Pancreas (tissue), 10 donors: ENCODE measurements around the gene HIPK2. TPM values are rescaled to one million over a fixed set of nuclear protein-coding genes. Genes with fewer than 3 reads are reported as not detected.

Source experiments
- ATAC-seq, 4 donors: fragments of 200-7000 bp; cut with Tn5 transposase; one replicate each; pipeline versions ENCODE4 v1.8.0 to v1.9.1; 2020; ENCODE audit warnings: mild to moderate bottlenecking in 4 of 4, moderate library complexity in 4 of 4
- DNase-seq, 6 donors: peaks; one replicate each; pipeline ENCODE4 v3.0.0-alpha.2; 2020
- FAIRE-seq: peaks from 2 replicates; lab custom pipeline; 2012; peaks lifted over from hg19 to GRCh38; lab: Jason Lieb, UNC
- H3K27ac ChIP-seq, 4 donors: fragments of 200-600 bp; sonication (generic); 1 replicate in 3 of 4; 2 replicates in 1 of 4; pipeline versions ENCODE4 v1.5.0 to v1.8.0; 2020
- H3K27me3 ChIP-seq, 4 donors: fragments of 200-600 bp; one replicate each; pipeline ENCODE4 v1.8.0; 2021
- H3K36me3 ChIP-seq, 3 donors: fragments of 200-600 bp; sonication (generic) in 1 of 3; one replicate each; pipeline versions ENCODE4 v1.5.0 to v1.8.0; 2020 to 2021
- H3K4me1 ChIP-seq, 3 donors: fragments of 200-600 bp; one replicate each; pipeline ENCODE4 v1.8.0; 2021
- H3K4me3 ChIP-seq, 4 donors: fragments of 200-600 bp; sonication (generic) in 2 of 4; one replicate each; pipeline versions ENCODE4 v1.5.0 to v1.8.0; 2020 to 2021
- H3K9me3 ChIP-seq, 4 donors: fragments of 200-600 bp; one replicate each; pipeline ENCODE4 v1.8.0; 2021
- CTCF ChIP-seq, 4 donors: fragments of 200-600 bp; sonication (generic) in 3 of 4; IDR thresholded peaks; one replicate each; pipeline versions ENCODE4 v1.5.0 to v1.8.0; 2021; ENCODE audit warnings: antibody characterized with exemption in 4 of 4
- WGBS, 2 donors: extraction: QIAGEN DNeasy Blood & Tissue Kit; methylation state at CpG; one replicate each; pipeline ENCODE4 v1.1.7; 2013; 5-methylcytosine and 5-hydroxymethylcytosine counted together
- intact Hi-C, 3 donors: fragments of 100-400 bp; cut with DNase I; formaldehyde crosslinking; loops; one replicate each; pipeline versions ENCODE4 v1.11.1 to v1.14.2; 2022
- polyA plus RNA-seq, 2 donors: library from polyadenylated mRNA; stranded (reverse); fragments of 200-250 nt; gene quantifications; one replicate each; pipeline ENCODE4 v1.2.3, GENCODE V29; 2013
- total RNA-seq, 6 donors: library from RNA; stranded (reverse); fragmentation: NEBNext Ultra II Directional in 4 of 6; extraction: Animal tissue kit (Norgen Biotek cat#: 25700) in 4 of 6; gene quantifications; one replicate each; pipeline versions ENCODE4 v1.2.1 to v1.2.4, GENCODE V29; 2021 to 2023
- donor health status: healthy with polysubstance abuse.
- donor health status: DM: no; HTN: no; CAD: no; lungs with moderate emphysema.
- donor health status: DM: no; HTN: no; CAD: no.
- donor health status: control.
- donor health status: control.
- donor health status: Bipolar disorder and iron deficiency.
- donor health status: DM: yes; HTN: yes; CAD: no.
- donor health status: DM: no; HTN: no; CAD: no.
- donor health status: DM: no; HTN: no; CAD: no.
- donor health status: DM: yes; HTN: yes; CAD: no.

Gene HIPK2
- total and polyA plus RNA-seq, 8 donors = 6.7 to 49.0 (median 24.7) TPM

DNA sequence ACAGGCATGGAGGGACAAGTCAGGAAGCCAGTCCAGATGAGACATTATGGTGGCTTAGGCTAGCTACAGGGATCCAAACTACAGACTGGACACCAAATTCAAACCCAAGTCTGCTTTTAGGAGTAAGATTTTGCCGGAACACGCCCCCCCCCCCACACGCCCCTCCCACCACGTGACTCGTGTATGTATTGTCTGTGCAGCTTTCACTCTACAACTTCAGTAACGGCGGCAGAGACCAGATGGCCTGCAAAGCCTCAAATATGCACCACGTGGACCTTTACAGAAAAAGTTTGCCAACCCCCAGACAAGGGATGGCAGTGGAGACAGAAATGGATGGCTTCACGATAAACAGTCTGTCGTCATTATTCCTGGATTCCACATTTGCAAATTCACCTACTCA, 14.5 kb downstream of the HIPK2 start:
- H3K36me3 ChIP-seq = no peaks in the 10 kb centered on the region
- H3K9me3 ChIP-seq = no peaks in the 10 kb centered on the region
- WGBS, 2 donors = 83 to 91% methylated on average over 10 of the region's 10 CpGs
- no peak overlapping the region for H3K27ac ChIP-seq
- intact Hi-C loops = loop anchor here in 1 of 3 donors (10.0 kb wide), 1 partner anchor 119 kb away; no protein-coding TSS in a partner anchor
- no peak overlapping the region for H3K4me3 ChIP-seq
- DNase-seq = no peak
- TF ChIP-seq CTCF (IDR thresholded peaks at IDR 0.05) = no peak
- ATAC-seq = no peak
- H3K27me3 ChIP-seq = no peaks in the 10 kb centered on the region
- FAIRE-seq = no peak
- peaks cover 0 to 11% (median 2%) of the 10 kb centered on the region in 3 donors for H3K4me1 ChIP-seq

GRCh38 chr7:139762886-139763285, 14.9 kb downstream of the HIPK2 start:
- H3K4me1 ChIP-seq = peaks cover 0 to 11% (median 3%) of the 10 kb centered on the region in 3 donors
- no peaks in the 10 kb centered on the region for H3K9me3 ChIP-seq
- ATAC-seq = peak in 3 of 4 donors; percentile 21 to 64 (median 60)
- DNase-seq = no peak
- no peak for FAIRE-seq
- H3K27me3 ChIP-seq = no peaks in the 10 kb centered on the region
- no peak overlapping the region for H3K4me3 ChIP-seq
- no peak overlapping the region for H3K27ac ChIP-seq
- intact Hi-C loops = loop anchor here in 1 of 3 donors (10.0 kb wide), 1 partner anchor 118 kb away; no protein-coding TSS in a partner anchor
- 80 to 89% methylated on average over 2 of the region's 2 CpGs for WGBS, 2 donors
- TF ChIP-seq CTCF (IDR thresholded peaks at IDR 0.05) = no peak
- H3K36me3 ChIP-seq = no peaks in the 10 kb centered on the region

DNA sequence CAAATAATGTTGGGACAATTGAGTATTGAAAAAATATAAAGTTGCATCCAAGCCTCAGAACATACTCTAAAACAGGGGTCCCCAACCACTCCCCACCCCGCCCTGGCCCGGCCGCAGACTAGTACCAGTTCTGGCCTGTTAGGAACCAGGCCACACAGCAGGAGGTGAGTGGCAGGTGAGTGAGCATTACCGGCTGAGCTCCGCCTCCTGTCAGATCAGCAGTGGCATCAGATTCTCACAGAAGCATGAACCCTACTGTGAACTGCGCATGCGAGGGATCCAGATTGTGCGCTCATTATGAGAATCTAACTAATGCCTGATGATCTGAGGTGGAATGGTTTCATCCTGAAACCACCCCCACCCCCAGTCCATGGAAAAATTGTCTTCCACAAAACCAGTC, 19.4 kb downstream of the HIPK2 start:
- Histone ChIP-seq H3K9me3 (no peaks in the 10 kb centered on the region), H3K4me3 (no peak overlapping the region), H3K27me3 (no peaks in the 10 kb centered on the region), H3K4me1 (peaks cover 0 to 13% (median 13%) of the 10 kb centered on the region in 3 donors), H3K36me3 (no peaks in the 10 kb centered on the region), H3K27ac (no peak overlapping the region)
- intact Hi-C loops = no loop called here
- TF ChIP-seq CTCF (IDR thresholded peaks at IDR 0.05) = no peak
- ATAC-seq = peak; percentile 21 to 38 (median 36)
- DNase-seq = no peak
- 52 to 69% methylated on average over 8 of the region's 8 CpGs for whole genome bisulfite sequencing, 2 donors
- FAIRE-seq = no peak

DNA sequence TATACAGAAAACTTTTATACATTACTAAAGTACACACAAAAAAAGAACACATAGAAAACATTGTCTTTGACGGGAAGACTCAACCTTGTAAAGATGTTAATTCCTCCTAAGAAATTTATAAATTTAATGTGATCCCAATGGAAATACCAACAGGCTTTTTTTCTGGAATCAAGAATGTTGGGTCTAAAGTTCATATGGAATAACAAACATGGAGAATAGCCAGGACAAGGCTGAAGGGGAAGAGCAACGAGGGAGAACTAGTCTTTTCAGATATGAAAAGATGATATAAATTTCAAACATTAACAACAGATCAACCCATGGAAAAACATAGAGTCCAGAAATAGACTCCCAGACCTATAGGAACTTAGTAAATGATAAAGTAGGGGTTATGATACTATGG, 19.8 kb downstream of the HIPK2 start:
- 26 to 29% methylated on average over 2 of the region's 2 CpGs for WGBS, 2 donors
- TF ChIP-seq CTCF (IDR thresholded peaks at IDR 0.05) = no peak

GRCh38 chr7:139753693-139754111, 24.1 kb downstream of the HIPK2 start:
- WGBS, 2 donors = 93 to 95% methylated on average over 11 of the region's 11 CpGs
- ATAC-seq (peak in 1 of 4 donors; percentile 8), FAIRE-seq (no peak), DNase-seq (no peak)
- no peak for TF ChIP-seq CTCF (IDR thresholded peaks at IDR 0.05)
- H3K4me1 ChIP-seq = peaks cover 0 to 13% (median 10%) of the 10 kb centered on the region in 3 donors
- no peaks in the 10 kb centered on the region for H3K36me3 ChIP-seq
- H3K4me3 ChIP-seq = no peak overlapping the region
- H3K27me3 ChIP-seq = no peaks in the 10 kb centered on the region
- no peak overlapping the region for H3K27ac ChIP-seq
- H3K9me3 ChIP-seq = no peaks in the 10 kb centered on the region
- intact Hi-C loops = no loop called here

More for the DNA sequence above, 19.8 kb downstream of the HIPK2 start:
- intact Hi-C loops = no loop called here
- FAIRE-seq (no peak), ATAC-seq (peak in 2 of 4 donors; percentile 28 to 51), DNase-seq (no peak)
- H3K36me3 ChIP-seq = no peaks in the 10 kb centered on the region
- H3K9me3 ChIP-seq = no peaks in the 10 kb centered on the region
- peaks cover 0 to 13% (median 13%) of the 10 kb centered on the region in 3 donors for H3K4me1 ChIP-seq
- H3K27ac ChIP-seq = no peak overlapping the region
- no peaks in the 10 kb centered on the region for H3K27me3 ChIP-seq
- no peak overlapping the region for H3K4me3 ChIP-seq
